CD14-positive monocyte (primary cell): ENCODE results near the gene DOK5. TPM values are rescaled to one million over a fixed set of nuclear protein-coding genes. Genes with fewer than 3 reads are reported as not detected.

Experiments used
- DNase-seq, 3 donors: peaks; one replicate each; pipeline ENCODE4 v3.0.0-alpha.2; 2011 to 2022
- H2AFZ ChIP-seq: 2 replicates; pipeline ENCODE4 v1.6.0; 2012; ENCODE audit warnings: mild to moderate bottlenecking, low read depth, low read length, inconsistent platforms; ENCODE audit not compliant: insufficient read depth, poor library complexity, severe bottlenecking
- H3K27ac ChIP-seq, 2 donors: 1 replicate in 1 of 2; 2 replicates in 1 of 2; pipeline ENCODE4 v1.5.1; 2012 to 2013; ENCODE audit warnings: low read length in 2 of 2, control low read depth in 1 of 2, inconsistent platforms in 1 of 2, low read depth in 1 of 2, mild to moderate bottlenecking in 1 of 2
- H3K27me3 ChIP-seq, 2 donors: one replicate each; pipeline versions ENCODE4 v1.6.0 to v1.6.1; 2011 to 2013; ENCODE audit warnings: low read length in 2 of 2; ENCODE audit not compliant: control insufficient read depth in 2 of 2, insufficient read depth in 2 of 2
- H3K36me3 ChIP-seq, 2 donors: replicated peaks in 1 of 2; 1 replicate in 1 of 2; 2 replicates in 1 of 2; pipeline versions ENCODE4 v1.5.1 to v1.6.1; 2012 to 2013; ENCODE audit warnings: low read length in 2 of 2, control low read depth in 1 of 2, inconsistent platforms in 1 of 2, mild to moderate bottlenecking in 1 of 2; ENCODE audit not compliant: insufficient read depth in 2 of 2, control insufficient read depth in 1 of 2
- H3K4me1 ChIP-seq, 2 donors: 1 replicate in 1 of 2; 2 replicates in 1 of 2; pipeline versions ENCODE4 v1.5.1 to v1.6.1; 2012 to 2013; ENCODE audit warnings: low read length in 2 of 2, control low read depth in 1 of 2, inconsistent platforms in 1 of 2, mild to moderate bottlenecking in 1 of 2, moderate library complexity in 1 of 2; ENCODE audit not compliant: insufficient read depth in 2 of 2, control insufficient read depth in 1 of 2
- H3K4me2 ChIP-seq: replicated peaks from 2 replicates; pipeline ENCODE3; 2012; ENCODE audit warnings: low read length, moderate library complexity, mild to moderate bottlenecking; ENCODE audit not compliant: poor library complexity, severe bottlenecking; ENCODE audit errors: extremely low read depth
- H3K4me3 ChIP-seq, 3 experiments: fragments of 200-600 bp in 1 of 3; sonication (generic) in 1 of 3; replicated peaks in 1 of 3; 1 replicate in 2 of 3; 2 replicates in 1 of 3; pipeline ENCODE4 v1.5.1; 2011 to 2013; ENCODE audit warnings: low read length in 3 of 3, mild to moderate bottlenecking in 3 of 3, control low read depth in 2 of 3, low read depth in 2 of 3, inconsistent platforms in 1 of 3, moderate library complexity in 1 of 3
- H3K79me2 ChIP-seq: 2 replicates; pipeline ENCODE4 v1.6.0; 2012; ENCODE audit warnings: mild to moderate bottlenecking, control low read depth, inconsistent platforms, low read length, moderate library complexity; ENCODE audit not compliant: insufficient read depth
- H3K9ac ChIP-seq: 2 replicates; pipeline ENCODE4 v1.6.0; 2017; ENCODE audit warnings: low read length, mild to moderate bottlenecking; ENCODE audit not compliant: insufficient read depth, poor library complexity, severe bottlenecking
- H3K9me3 ChIP-seq, 2 donors: replicated peaks in 1 of 2; 1 replicate in 1 of 2; 2 replicates in 1 of 2; pipeline versions ENCODE4 v1.5.1 to v1.6.1; 2012 to 2013; ENCODE audit warnings: low read length in 2 of 2, control low read depth in 1 of 2; ENCODE audit not compliant: control insufficient read depth in 1 of 2, insufficient read depth in 1 of 2
- H4K20me1 ChIP-seq: 2 replicates; pipeline ENCODE4 v1.6.0; 2012; ENCODE audit warnings: mild to moderate bottlenecking, low read length, control low read depth, moderate library complexity; ENCODE audit not compliant: insufficient read depth
- H3K27ac Mint-ChIP-seq, 7 donors: one replicate each; pipeline ENCODE4 v1.8.0; 2020; ENCODE audit warnings: mild to moderate bottlenecking in 7 of 7, mixed read lengths in 7 of 7, moderate library complexity in 6 of 7, inconsistent platforms in 2 of 7
- H3K27me3 Mint-ChIP-seq, 3 donors: one replicate each; pipeline ENCODE4 v1.8.0; 2021 to 2022; ENCODE audit warnings: low read depth in 3 of 3, mild to moderate bottlenecking in 3 of 3, mixed read lengths in 3 of 3, moderate library complexity in 3 of 3, inconsistent platforms in 1 of 3
- H3K36me3 Mint-ChIP-seq, 2 donors: one replicate each; pipeline ENCODE4 v1.8.0; 2020; ENCODE audit warnings: mixed read lengths in 2 of 2, inconsistent platforms in 1 of 2, mild to moderate bottlenecking in 1 of 2
- H3K4me1 Mint-ChIP-seq: one replicate; pipeline ENCODE4 v1.8.0; 2020; ENCODE audit warnings: mild to moderate bottlenecking, mixed read lengths
- H3K4me3 Mint-ChIP-seq, 2 donors: one replicate each; pipeline ENCODE4 v1.8.0; 2020; ENCODE audit warnings: mild to moderate bottlenecking in 2 of 2, mixed read lengths in 2 of 2, moderate library complexity in 1 of 2
- H3K9me3 Mint-ChIP-seq, 7 donors: one replicate each; pipeline ENCODE4 v1.8.0; 2020 to 2022; ENCODE audit warnings: mixed read lengths in 7 of 7, mild to moderate bottlenecking in 6 of 7, moderate library complexity in 6 of 7, inconsistent platforms in 2 of 7
- WGBS: methylation state at CpG from one replicate; pipeline ENCODE4 v1.1.5; 2013; ENCODE audit warnings: missing lambda C conversion rate; ENCODE audit not compliant: insufficient coverage; 5-methylcytosine and 5-hydroxymethylcytosine counted together
- intact Hi-C, 2 donors: fragments of 100-400 bp; cut with micrococcal nuclease; formaldehyde crosslinking; loops; one replicate each; pipeline versions ENCODE4 v1.15.0 to v1.15.1; 2023
- polyA plus RNA-seq, 3 donors: library from polyadenylated mRNA; depleted of rRNA in 1 of 3; unstranded in 2 of 3; stranded (reverse) in 1 of 3; fragments of 300-500 nt in 2 of 3; fragments of >200 nt in 1 of 3; fragmentation: Illumina TruSeq in 2 of 3; gene quantifications; 1 replicate in 2 of 3; 2 replicates in 1 of 3; pipeline ENCODE4 v1.2.3, GENCODE V29; 2012 to 2021
- TF ChIP-seq, protein P1 (sequence below): fragments of 200-600 bp; IDR thresholded peaks from one replicate; pipeline ENCODE4 v1.8.0; 2022; ENCODE audit warnings: antibody characterized with exemption, mild to moderate bottlenecking

DOK5 gene
- polyA plus RNA-seq, 3 donors, result not detected

GRCh38 chr20:54451171-54451570 is 24.2 kb upstream of the DOK5 start:
- H3K79me2 ChIP-seq, result no peaks in the 10 kb centered on the region
- Mint-ChIP-seq H3K36me3 (no peaks in the 10 kb centered on the region), H3K4me1 (no peaks in the 10 kb centered on the region), H3K27me3 (peaks cover 0 to 3% (median 0%) of the 10 kb centered on the region in 3 donors), H3K4me3 (no peak overlapping the region), H3K9me3 (peaks cover 0 to 7% (median 2%) of the 10 kb centered on the region in 7 donors), H3K27ac (no peak overlapping the region)
- WGBS, result 100% methylated on average over 3 of the region's 9 CpGs
- no peak overlapping the region for H3K4me2 ChIP-seq
- no peaks in the 10 kb centered on the region for H3K4me1 ChIP-seq
- TF ChIP-seq, protein P1, sequence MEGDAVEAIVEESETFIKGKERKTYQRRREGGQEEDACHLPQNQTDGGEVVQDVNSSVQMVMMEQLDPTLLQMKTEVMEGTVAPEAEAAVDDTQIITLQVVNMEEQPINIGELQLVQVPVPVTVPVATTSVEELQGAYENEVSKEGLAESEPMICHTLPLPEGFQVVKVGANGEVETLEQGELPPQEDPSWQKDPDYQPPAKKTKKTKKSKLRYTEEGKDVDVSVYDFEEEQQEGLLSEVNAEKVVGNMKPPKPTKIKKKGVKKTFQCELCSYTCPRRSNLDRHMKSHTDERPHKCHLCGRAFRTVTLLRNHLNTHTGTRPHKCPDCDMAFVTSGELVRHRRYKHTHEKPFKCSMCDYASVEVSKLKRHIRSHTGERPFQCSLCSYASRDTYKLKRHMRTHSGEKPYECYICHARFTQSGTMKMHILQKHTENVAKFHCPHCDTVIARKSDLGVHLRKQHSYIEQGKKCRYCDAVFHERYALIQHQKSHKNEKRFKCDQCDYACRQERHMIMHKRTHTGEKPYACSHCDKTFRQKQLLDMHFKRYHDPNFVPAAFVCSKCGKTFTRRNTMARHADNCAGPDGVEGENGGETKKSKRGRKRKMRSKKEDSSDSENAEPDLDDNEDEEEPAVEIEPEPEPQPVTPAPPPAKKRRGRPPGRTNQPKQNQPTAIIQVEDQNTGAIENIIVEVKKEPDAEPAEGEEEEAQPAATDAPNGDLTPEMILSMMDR, result no peak
- H3K36me3 ChIP-seq, result no peaks in the 10 kb centered on the region
- peaks cover 0 to 7% of the 10 kb centered on the region in 2 donors for H3K9me3 ChIP-seq
- H3K27me3 ChIP-seq, result no peaks in the 10 kb centered on the region
- intact Hi-C loops, result no loop called here
- H3K27ac ChIP-seq, result no peak overlapping the region
- no peak for DNase-seq
- no peak overlapping the region for H2AFZ ChIP-seq
- H4K20me1 ChIP-seq, result no peaks in the 10 kb centered on the region
- no peak overlapping the region for H3K9ac ChIP-seq
- no peak overlapping the region for H3K4me3 ChIP-seq

GRCh38 chr20:54452277-54452676 is 23.1 kb upstream of the DOK5 start:
- peaks cover 0 to 3% (median 0%) of the 10 kb centered on the region in 3 donors for H3K27me3 Mint-ChIP-seq
- peaks cover 0 to 7% (median 2%) of the 10 kb centered on the region in 7 donors for H3K9me3 Mint-ChIP-seq
- no peak overlapping the region for H3K9ac ChIP-seq
- 97% methylated on average over 8 of the region's 12 CpGs for WGBS
- no peaks in the 10 kb centered on the region for H3K36me3 ChIP-seq
- intact Hi-C loops, result no loop called here
- H3K4me3 ChIP-seq, result no peak overlapping the region
- TF ChIP-seq, protein P1, result no peak
- no peaks in the 10 kb centered on the region for H3K4me1 Mint-ChIP-seq
- H3K4me1 ChIP-seq, result no peaks in the 10 kb centered on the region
- H3K9me3 ChIP-seq, result peaks cover 0 to 7% of the 10 kb centered on the region in 2 donors
- no peaks in the 10 kb centered on the region for H4K20me1 ChIP-seq
- no peak overlapping the region for H2AFZ ChIP-seq
- no peak overlapping the region for H3K27ac ChIP-seq
- H3K79me2 ChIP-seq, result no peaks in the 10 kb centered on the region
- H3K36me3 Mint-ChIP-seq, result no peaks in the 10 kb centered on the region
- no peak for DNase-seq
- H3K27me3 ChIP-seq, result no peaks in the 10 kb centered on the region
- H3K4me3 Mint-ChIP-seq, result no peak overlapping the region
- no peak overlapping the region for H3K4me2 ChIP-seq
- H3K27ac Mint-ChIP-seq, result no peak overlapping the region
